K562 (cell line): ENCODE data around the gene NET1. TPM values are rescaled to one million over a fixed set of nuclear protein-coding genes. Genes with fewer than 3 reads are reported as not detected.

Experiments
- CAMTA2 ChIP-seq: fragments of 250-450 bp; sonication (Bioruptor Pico); conservative IDR thresholded peaks from 2 replicates; pipeline ENCODE4 v1.5.1; 2022
- CCNT2 ChIP-seq: IDR thresholded peaks from 2 replicates; pipeline ENCODE4 v1.6.1; 2011; ENCODE audit warnings: borderline replicate concordance, low read depth, mild to moderate bottlenecking, moderate library complexity, mixed read lengths, low read length; ENCODE audit not compliant: insufficient read length; ENCODE audit errors: extremely low read depth
- CHAMP1 ChIP-seq: fragments of 450-650 bp; IDR thresholded peaks from 2 replicates; pipeline ENCODE4 v1.6.1; 2016; ENCODE audit warnings: mild to moderate bottlenecking
- E2F3 ChIP-seq: fragments of 250-450 bp; sonication (Bioruptor Pico); IDR thresholded peaks from 2 replicates; pipeline ENCODE4 v1.4.0; 2020; ENCODE audit warnings: mild to moderate bottlenecking
- ETV1 ChIP-seq: fragments of 450-650 bp; conservative IDR thresholded peaks from 2 replicates; pipeline ENCODE4 v1.6.1; 2016; ENCODE audit warnings: missing genetic modification characterization, control low read depth, low read depth, missing compliant biosample characterization
- GTF2A2 ChIP-seq: IDR thresholded peaks from 2 replicates; pipeline ENCODE4 v1.6.1; 2016; ENCODE audit warnings: mild to moderate bottlenecking, missing genetic modification characterization, missing compliant biosample characterization
- GTF2B ChIP-seq: IDR thresholded peaks from 2 replicates; pipeline ENCODE4 v1.6.1; 2011; ENCODE audit not compliant: insufficient read length; ENCODE audit errors: extremely low read depth
- HNRNPUL1 ChIP-seq: fragments of 200-400 bp; formaldehyde crosslinking; IDR thresholded peaks from 2 replicates; pipeline ENCODE4 v1.6.1; 2017; ENCODE audit warnings: low read length
- MAFF ChIP-seq: IDR thresholded peaks from 2 replicates; pipeline ENCODE4 v1.6.1; 2012; ENCODE audit warnings: low read length, improper control_type of control experiment
- MLLT1 ChIP-seq, 2 experiments: fragments of 450-650 bp; IDR thresholded peaks; 2 replicates each; pipeline ENCODE4 v1.6.1; 2016
- NR1H2 ChIP-seq: sonication (generic); formaldehyde crosslinking; IDR thresholded peaks from 2 replicates; pipeline ENCODE4 v1.4.0; 2020; ENCODE audit warnings: mild to moderate bottlenecking, missing genetic modification reagents
- POLR2G ChIP-seq: fragments of 200-400 bp; formaldehyde crosslinking; IDR thresholded peaks from 2 replicates; pipeline ENCODE4 v1.6.1; 2017; ENCODE audit warnings: low read depth, mild to moderate bottlenecking, antibody characterized with exemption, low read length, moderate library complexity
- POLR2H ChIP-seq: IDR thresholded peaks from 2 replicates; pipeline ENCODE4 v1.6.1; 2016; ENCODE audit warnings: missing genetic modification characterization, low read depth, mild to moderate bottlenecking, control low read depth, missing compliant biosample characterization, moderate library complexity
- RAD51 ChIP-seq: fragments of 450-650 bp; IDR thresholded peaks from 2 replicates; pipeline ENCODE4 v1.7.1; 2016; ENCODE audit warnings: low read depth, mild to moderate bottlenecking, borderline replicate concordance
- RBM15 ChIP-seq: fragments of 200-400 bp; formaldehyde crosslinking; IDR thresholded peaks from 2 replicates; pipeline ENCODE4 v1.6.1; 2018; ENCODE audit warnings: mild to moderate bottlenecking, low read length, moderate library complexity; ENCODE audit not compliant: insufficient read depth
- SIN3B ChIP-seq: fragments of 450-650 bp; IDR thresholded peaks from 2 replicates; pipeline ENCODE4 v1.6.1; 2017; ENCODE audit warnings: low read depth, mild to moderate bottlenecking, moderate library complexity
- SRSF1 ChIP-seq: fragments of 200-400 bp; formaldehyde crosslinking; IDR thresholded peaks from 2 replicates; pipeline ENCODE4 v1.6.1; 2017; ENCODE audit warnings: mild to moderate bottlenecking, low read depth, low read length, moderate library complexity
- STAG1 ChIP-seq: sonication (generic); formaldehyde crosslinking; IDR thresholded peaks from 2 replicates; pipeline ENCODE4 v1.5.0; 2020; ENCODE audit warnings: missing genetic modification reagents, borderline replicate concordance
- TAL1 ChIP-seq: fragments of 450-650 bp; IDR thresholded peaks from 2 replicates; pipeline ENCODE4 v1.6.1; 2016; ENCODE audit warnings: mild to moderate bottlenecking
- ZFPM2 ChIP-seq: fragments of 250-450 bp; sonication (Bioruptor Pico); IDR thresholded peaks from 2 replicates; pipeline ENCODE4 v1.5.1; 2022; ENCODE audit warnings: mild to moderate bottlenecking
- ZNF165 ChIP-seq: fragments of 250-450 bp; sonication (Bioruptor Pico); IDR thresholded peaks from 2 replicates; pipeline ENCODE4 v1.4.0; 2020; ENCODE audit warnings: borderline replicate concordance
- ZNF184 ChIP-seq: sonication (generic); formaldehyde crosslinking; IDR thresholded peaks from 2 replicates; pipeline ENCODE4 v1.5.0; 2020; ENCODE audit warnings: missing genetic modification reagents
- ZNF253 ChIP-seq: fragments of 250-450 bp; sonication (Bioruptor Pico); conservative IDR thresholded peaks from 2 replicates; pipeline ENCODE4 v1.6.1; 2021; ENCODE audit warnings: mild to moderate bottlenecking
- ZNF316 ChIP-seq: fragments of 450-650 bp; IDR thresholded peaks from 2 replicates; pipeline ENCODE4 v1.6.1; 2016
- ZNF324 ChIP-seq: fragments of 250-450 bp; sonication (Bioruptor Pico); IDR thresholded peaks from 2 replicates; pipeline ENCODE4 v1.4.0; 2020; ENCODE audit warnings: mild to moderate bottlenecking
- ZZZ3 ChIP-seq: fragments of 450-650 bp; IDR thresholded peaks from 2 replicates; pipeline ENCODE4 v1.6.1; 2016; ENCODE audit warnings: antibody characterized with exemption, mild to moderate bottlenecking, moderate library complexity
- polyA plus RNA-seq, 8 experiments: library from polyadenylated mRNA; depleted of rRNA in 4 of 8; stranded (reverse) in 5 of 8; unstranded in 3 of 8; fragments of >200 nt; fragmentation: Nextera tagmentation in 2 of 8; fragmentation: Illumina TruSeq in 1 of 8; extraction: Ambion mirVana in 2 of 8; extraction: Trizol in 1 of 8; gene quantifications; 2 replicates each; pipeline versions ENCODE4 v1.2.1 to v1.2.3, GENCODE V29; 2011 to 2014; ENCODE audit warnings: inconsistent platforms in 1 of 8, missing spikeins in 1 of 8
- total RNA-seq, 7 experiments: library from RNA; depleted of rRNA in 6 of 7; stranded (reverse); fragments of >200 nt in 6 of 7; fragmentation: Illumina TruSeq in 2 of 7; extraction: Trizol in 2 of 7; gene quantifications; 2 replicates each; pipeline versions ENCODE4 v1.2.1 to v1.2.3, GENCODE V29; 2011 to 2021; ENCODE audit warnings: low replicate concordance in 1 of 7

NET1 gene
- total and polyA plus RNA-seq, 9 of the 15 experiments (the other 6 are each of a cell fraction or from before 2014, with no cell fraction given) = 47.4 to 258 (median 106) TPM

- TF ChIP-seq SIN3B (no peak), RAD51 (no peak; the same call in 1 of the 2 replicates), ZFPM2 (0 out of 2 replicates have a peak, but pooled peaks have one; percentile 53), ZNF253 (CRISPR knock-in tag) (no peak), STAG1 (CRISPR knock-in tag) (no peak), CCNT2 (no peak), ZNF184 (CRISPR knock-in tag) (no peak), E2F3 (no peak), POLR2H (tag) (peak; percentile 85), MAFF (no peak), TAL1 (no peak; the same call in 1 of the 2 replicates), NR1H2 (CRISPR knock-in tag) (no peak), ZNF324 (CRISPR knock-in tag) (no peak), SRSF1 (no peak), ZNF165 (CRISPR knock-in tag) (no peak), ZNF316 (no peak), MLLT1 (IDR thresholded peaks at IDR 0.05) (peak in 1 of 2 experiments; percentile 75; a peak in 2 of 4 replicates), GTF2B (no peak), CAMTA2 (no peak), CHAMP1 (no peak), GTF2A2 (tag) (no peak), ETV1 (tag) (peak; percentile 36; the same call in 1 of the 2 replicates), ZZZ3 (no peak), RBM15 (no peak), POLR2G (peak; percentile 65), HNRNPUL1 (no peak; the same call in 1 of the 2 replicates)
Observed at GRCh38 chr10:5461914-5462840, 49.8 kb downstream of the NET1 start (continued).
